ENCODE measurements around the gene FBP2. TPM values are rescaled to one million over a fixed set of nuclear protein-coding genes. Genes with fewer than 3 reads are reported as not detected.

Gene FBP2
- total and polyA plus RNA-seq, 5 donors = 0.23 TPM; not detected in 4

DNA sequence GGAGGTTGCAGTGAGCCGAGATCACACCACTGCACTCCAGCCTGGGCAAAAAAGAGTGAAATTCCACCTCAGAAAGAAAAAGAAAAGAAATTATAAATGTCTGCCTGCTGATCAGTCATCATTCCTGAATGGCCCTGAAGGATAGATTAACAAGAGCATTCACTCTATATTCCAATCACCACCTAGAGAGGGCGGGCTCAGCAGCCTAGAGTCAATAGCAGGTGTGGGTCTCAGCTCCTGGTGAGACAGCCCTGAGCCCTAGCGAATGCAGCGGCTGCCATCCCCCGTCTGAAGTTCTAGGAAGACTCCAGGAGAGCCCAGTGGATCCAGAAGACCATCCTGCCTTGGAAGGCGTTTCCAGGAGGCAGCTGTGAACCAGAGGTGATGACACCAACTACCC is 33.7 kb upstream of the FBP2 start:
- no peak overlapping the region for H3K27ac ChIP-seq (ENCODE audit: low read length)
- ATAC-seq = no peak
- no peak overlapping the region for H3K4me3 ChIP-seq (ENCODE audit: low read length)
- DNase-seq = no peak
- no peaks in the 10 kb centered on the region for H3K27me3 ChIP-seq (ENCODE audit: control insufficient read depth, insufficient read depth)
- no peaks in the 10 kb centered on the region for H3K9me3 ChIP-seq (ENCODE audit: control insufficient read depth, low read length)
- no peaks in the 10 kb centered on the region for H3K4me1 ChIP-seq (ENCODE audit: control insufficient read depth, insufficient read depth, low read length)
- WGBS = 90% methylated on average over 6 of the region's 6 CpGs
- intact Hi-C loops (cut with DNase I) = no loop called here

DNA sequence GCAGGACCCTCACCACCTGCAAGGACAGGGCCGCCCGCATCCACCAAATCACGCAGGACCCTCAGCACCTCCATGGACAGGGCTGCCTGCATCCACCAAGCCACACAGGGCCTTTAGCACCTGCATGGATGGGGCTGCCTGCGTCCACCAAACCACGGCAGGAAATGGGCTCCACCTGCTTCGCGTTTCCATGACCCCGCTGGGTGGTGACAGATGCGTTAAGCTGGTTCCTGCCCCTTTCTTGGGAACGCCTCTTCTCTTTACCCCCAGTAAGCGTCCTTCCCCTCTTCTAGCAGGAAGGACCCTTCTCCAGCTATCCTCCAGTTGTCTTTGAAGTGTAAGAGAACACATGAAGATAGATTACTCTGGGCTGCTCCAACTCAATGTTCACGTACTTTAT is 32.2 kb upstream of the FBP2 start:
- no peak for ATAC-seq
- Histone ChIP-seq H3K4me1 (ENCODE audit: control insufficient read depth, insufficient read depth, low read length) (no peaks in the 10 kb centered on the region), H3K4me3 (ENCODE audit: low read length) (no peak overlapping the region), H3K27me3 (ENCODE audit: control insufficient read depth, insufficient read depth) (no peaks in the 10 kb centered on the region), H3K27ac (ENCODE audit: low read length) (no peak overlapping the region), H3K9me3 (ENCODE audit: control insufficient read depth, low read length) (no peaks in the 10 kb centered on the region)
- no peak for DNase-seq
- WGBS = 73% methylated on average over 12 of the region's 12 CpGs
- intact Hi-C loops (cut with DNase I) = no loop called here

DNA sequence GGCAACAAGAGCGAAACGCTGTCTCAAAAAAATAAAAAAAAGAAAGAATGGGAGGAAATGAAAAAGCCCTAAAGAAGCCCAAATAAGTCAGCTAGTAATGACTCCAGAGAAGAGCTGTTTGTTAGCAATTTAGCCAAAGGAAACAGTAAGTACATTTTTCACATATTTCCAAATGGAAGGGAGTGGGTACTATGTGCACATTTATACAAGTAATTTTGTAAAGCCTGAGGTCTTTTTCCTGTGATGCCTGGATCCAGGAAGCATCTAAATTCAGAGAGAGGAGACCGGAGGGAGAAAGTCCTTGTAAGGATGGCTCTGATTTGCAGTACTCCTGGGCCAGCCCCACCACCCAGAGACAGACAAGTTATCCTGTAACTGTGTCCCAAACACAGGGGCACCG is 31.0 kb upstream of the FBP2 start:
- Histone ChIP-seq H3K9me3 (ENCODE audit: control insufficient read depth, low read length) (no peaks in the 10 kb centered on the region), H3K27ac (ENCODE audit: low read length) (no peak overlapping the region), H3K27me3 (ENCODE audit: control insufficient read depth, insufficient read depth) (no peaks in the 10 kb centered on the region), H3K4me3 (ENCODE audit: low read length) (no peak overlapping the region), H3K4me1 (ENCODE audit: control insufficient read depth, insufficient read depth, low read length) (no peaks in the 10 kb centered on the region)
- WGBS = 56% methylated on average over 4 of the region's 4 CpGs
- ATAC-seq (no peak), DNase-seq (no peak)
- intact Hi-C loops (cut with DNase I) = no loop called here

DNA sequence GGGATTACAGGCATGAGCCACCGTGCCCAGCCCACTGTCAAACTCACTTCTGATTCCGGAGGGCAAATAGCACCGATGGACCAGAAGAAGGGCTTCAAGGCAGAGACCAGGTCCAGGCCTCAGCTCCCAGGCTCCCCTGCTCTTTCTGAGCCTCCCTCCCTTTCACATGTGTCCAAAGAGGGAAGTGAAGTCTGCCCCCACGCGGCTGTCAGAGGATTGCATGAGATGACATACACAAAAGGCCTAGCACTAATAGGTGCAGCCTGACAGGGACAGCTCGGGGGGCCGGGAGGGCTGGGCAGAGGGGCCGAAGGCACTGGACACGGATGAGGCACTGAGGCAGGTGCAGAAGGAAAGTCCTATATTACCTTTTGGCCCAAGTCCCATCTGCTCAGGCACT is 29.6 kb upstream of the FBP2 start:
- DNase-seq (peak in 2 of 3 donors; percentile 64 to 66), ATAC-seq (no peak)
- Histone ChIP-seq H3K4me3 (ENCODE audit: low read length) (no peak overlapping the region), H3K27me3 (ENCODE audit: control insufficient read depth, insufficient read depth) (no peaks in the 10 kb centered on the region), H3K9me3 (ENCODE audit: control insufficient read depth, low read length) (no peaks in the 10 kb centered on the region), H3K27ac (ENCODE audit: low read length) (no peak overlapping the region), H3K4me1 (ENCODE audit: control insufficient read depth, insufficient read depth, low read length) (peaks cover 3% of the 10 kb centered on the region)
- intact Hi-C loops (cut with DNase I) = no loop called here
- 72% methylated on average over 9 of the region's 9 CpGs for WGBS

DNA sequence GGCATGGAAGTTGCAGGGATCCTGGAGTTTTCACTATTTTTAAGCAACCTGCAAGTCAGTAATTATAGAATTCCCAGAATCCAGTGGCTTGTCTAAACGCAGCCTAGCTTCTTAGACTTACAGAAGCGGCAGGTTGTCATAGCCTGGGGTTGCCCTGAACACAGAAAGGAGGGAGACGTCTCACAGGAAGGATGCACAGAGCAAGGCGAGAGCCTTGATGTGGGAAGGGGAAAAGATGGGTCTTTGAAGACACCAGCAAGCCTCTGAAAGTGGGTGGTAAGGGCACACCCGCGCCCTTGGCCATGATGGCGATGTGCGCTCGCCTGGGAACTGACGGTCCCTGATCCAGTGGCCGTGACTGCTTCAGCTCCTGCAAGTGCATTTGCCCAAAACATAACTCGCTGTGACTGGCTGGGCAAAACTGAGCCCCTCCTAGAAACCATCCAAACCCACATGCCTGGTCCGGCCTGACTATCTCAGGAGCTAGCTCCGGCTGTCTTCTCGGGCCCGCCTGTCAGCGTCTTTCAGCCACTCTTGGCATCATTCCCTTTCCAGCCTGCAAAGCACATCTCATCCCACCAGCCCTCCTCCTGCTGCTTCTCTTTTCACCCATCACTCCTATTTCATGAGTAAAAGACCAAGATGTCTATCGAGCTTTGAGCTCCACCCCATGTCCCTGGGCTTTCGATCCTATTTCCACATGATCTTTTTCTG is 28.6 kb upstream of the FBP2 start:
- H3K27ac ChIP-seq (ENCODE audit: low read length) = no peak overlapping the region
- DNase-seq (no peak), ATAC-seq (no peak)
- no peak overlapping the region for H3K4me3 ChIP-seq (ENCODE audit: low read length)
- no peaks in the 10 kb centered on the region for H3K9me3 ChIP-seq (ENCODE audit: control insufficient read depth, low read length)
- intact Hi-C loops (cut with DNase I) = no loop called here
- H3K27me3 ChIP-seq (ENCODE audit: control insufficient read depth, insufficient read depth) = no peaks in the 10 kb centered on the region
- H3K4me1 ChIP-seq (ENCODE audit: control insufficient read depth, insufficient read depth, low read length) = peaks cover 3% of the 10 kb centered on the region
- 79% methylated on average over 19 of the region's 19 CpGs for WGBS

DNA sequence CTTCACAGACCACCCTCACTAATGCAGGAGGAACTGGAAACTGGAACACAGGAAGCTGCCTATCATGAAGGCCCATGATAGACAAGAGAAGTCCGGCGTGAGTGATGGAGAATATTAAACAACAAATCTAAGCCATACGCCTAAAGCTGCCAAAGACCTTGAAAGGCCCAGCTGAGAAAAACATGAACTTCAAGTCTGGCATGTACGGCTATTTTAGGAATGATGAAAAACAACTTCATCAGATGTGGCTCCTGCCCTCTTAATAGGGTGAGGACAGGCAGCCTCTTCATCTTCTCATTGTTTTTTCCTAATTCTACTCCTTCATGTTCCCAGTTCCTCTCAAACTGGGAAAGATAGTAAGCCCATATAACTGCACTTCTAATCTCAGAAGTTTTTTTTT is 25.4 kb upstream of the FBP2 start:
- no peak overlapping the region for H3K4me3 ChIP-seq (ENCODE audit: low read length)
- ATAC-seq (no peak), DNase-seq (no peak)
- H3K27me3 ChIP-seq (ENCODE audit: control insufficient read depth, insufficient read depth) = no peaks in the 10 kb centered on the region
- WGBS = 37% methylated on average over 4 of the region's 4 CpGs
- intact Hi-C loops (cut with DNase I) = no loop called here
- H3K27ac ChIP-seq (ENCODE audit: low read length) = no peak overlapping the region
- no peaks in the 10 kb centered on the region for H3K9me3 ChIP-seq (ENCODE audit: control insufficient read depth, low read length)
- H3K4me1 ChIP-seq (ENCODE audit: control insufficient read depth, insufficient read depth, low read length) = peaks cover 3% of the 10 kb centered on the region

DNA sequence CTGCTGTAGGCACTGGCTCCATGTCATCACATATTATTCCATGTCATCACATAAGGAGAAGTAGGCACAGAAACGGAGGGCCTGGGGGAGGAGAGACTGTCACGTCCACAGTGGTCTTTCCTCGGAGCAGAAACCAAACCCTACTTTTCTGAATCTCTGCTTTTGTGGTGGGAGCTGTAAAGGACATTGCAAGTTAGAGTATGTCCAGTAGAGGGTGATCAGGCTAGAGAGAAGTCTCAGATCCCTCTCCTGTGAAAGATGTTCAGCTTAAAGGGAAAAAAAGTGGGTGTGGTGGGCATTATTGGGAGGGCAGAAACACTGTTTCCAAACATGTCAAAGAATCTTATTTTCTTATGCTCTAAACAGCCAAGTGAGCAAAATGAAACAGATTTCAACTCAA is 19.4 kb upstream of the FBP2 start:
- Histone ChIP-seq H3K4me3 (ENCODE audit: low read length) (no peak overlapping the region), H3K9me3 (ENCODE audit: control insufficient read depth, low read length) (no peaks in the 10 kb centered on the region), H3K27me3 (ENCODE audit: control insufficient read depth, insufficient read depth) (no peaks in the 10 kb centered on the region), H3K27ac (ENCODE audit: low read length) (no peak overlapping the region), H3K4me1 (ENCODE audit: control insufficient read depth, insufficient read depth, low read length) (no peaks in the 10 kb centered on the region)
- 80% methylated on average over 3 of the region's 3 CpGs for WGBS
- ATAC-seq (no peak), DNase-seq (no peak)
- intact Hi-C loops (cut with DNase I) = no loop called here

DNA sequence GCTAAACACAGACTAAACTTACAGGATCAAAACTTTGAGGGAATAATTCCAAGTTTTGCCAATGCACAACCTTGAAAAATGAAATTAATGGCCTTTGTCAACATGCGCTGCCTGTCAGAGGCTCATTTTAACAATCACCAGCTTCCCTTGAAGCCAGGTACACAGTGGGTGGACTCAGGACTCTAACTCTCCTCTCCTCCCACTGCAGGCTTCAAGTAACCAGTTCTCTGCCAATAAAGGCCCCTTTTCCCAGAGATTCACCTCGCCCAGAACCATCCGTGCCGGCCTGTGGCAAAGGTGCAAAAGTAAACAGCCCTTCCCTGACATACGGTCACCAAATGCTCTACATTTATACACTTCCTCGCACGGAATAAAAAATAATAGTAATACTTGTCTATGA is 18.4 kb upstream of the FBP2 start:
- DNase-seq = no peak
- no peaks in the 10 kb centered on the region for H3K27me3 ChIP-seq (ENCODE audit: control insufficient read depth, insufficient read depth)
- no peaks in the 10 kb centered on the region for H3K4me1 ChIP-seq (ENCODE audit: control insufficient read depth, insufficient read depth, low read length)
- ATAC-seq = no peak
- no peak overlapping the region for H3K27ac ChIP-seq (ENCODE audit: low read length)
- no peaks in the 10 kb centered on the region for H3K9me3 ChIP-seq (ENCODE audit: control insufficient read depth, low read length)
- H3K4me3 ChIP-seq (ENCODE audit: low read length) = no peak overlapping the region
- intact Hi-C loops (cut with DNase I) = no loop called here
- 91% methylated on average over 7 of the region's 7 CpGs for WGBS

DNA sequence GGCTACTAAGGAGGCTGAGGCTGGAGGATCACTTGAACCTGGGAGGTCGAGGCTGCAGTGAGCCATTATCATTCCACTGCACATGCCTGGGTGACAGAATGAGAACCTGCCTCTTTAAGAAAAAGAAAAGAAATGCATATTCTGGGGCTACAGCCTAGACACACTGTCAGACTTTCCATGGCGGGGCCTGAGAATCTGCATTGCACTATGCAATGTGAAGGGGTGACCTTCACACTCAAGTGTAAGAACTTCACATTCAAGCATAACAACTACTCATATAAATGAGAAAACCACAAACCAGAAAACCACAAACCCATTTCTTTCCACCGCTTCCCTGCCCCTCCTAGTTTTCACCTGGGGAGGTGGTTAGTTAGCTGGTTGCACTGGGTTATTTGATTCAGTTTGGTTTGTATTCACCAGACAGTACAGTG is 18.0 kb upstream of the FBP2 start:
- Histone ChIP-seq H3K27ac (ENCODE audit: low read length) (no peak overlapping the region), H3K9me3 (ENCODE audit: control insufficient read depth, low read length) (no peaks in the 10 kb centered on the region), H3K4me1 (ENCODE audit: control insufficient read depth, insufficient read depth, low read length) (no peaks in the 10 kb centered on the region), H3K4me3 (ENCODE audit: low read length) (no peak overlapping the region), H3K27me3 (ENCODE audit: control insufficient read depth, insufficient read depth) (no peaks in the 10 kb centered on the region)
- WGBS = 92% methylated on average over 3 of the region's 3 CpGs
- DNase-seq (no peak), ATAC-seq (no peak)
- intact Hi-C loops (cut with DNase I) = no loop called here

DNA sequence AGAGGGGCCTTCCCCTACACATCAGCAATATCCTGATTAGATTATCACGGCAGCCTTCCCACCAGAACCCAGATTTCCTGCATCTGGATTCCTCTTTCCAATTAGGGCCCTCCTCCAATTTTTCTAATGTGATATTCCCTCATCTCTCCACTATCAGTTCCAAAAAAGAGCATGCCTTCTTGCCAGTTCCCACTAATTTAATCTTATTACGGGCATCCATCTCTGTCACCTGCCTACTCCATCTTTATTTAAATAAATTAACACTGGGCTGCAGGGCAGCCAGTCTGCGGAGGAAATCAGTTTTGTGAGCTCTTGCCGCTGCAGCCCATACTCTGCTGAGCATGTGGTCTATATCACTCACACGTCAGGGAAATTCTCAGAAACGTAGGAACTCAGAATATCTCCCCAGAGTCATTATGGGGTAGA is 16.6 kb upstream of the FBP2 start:
- no peak for DNase-seq
- H3K9me3 ChIP-seq (ENCODE audit: control insufficient read depth, low read length) = no peaks in the 10 kb centered on the region
- H3K4me1 ChIP-seq (ENCODE audit: control insufficient read depth, insufficient read depth, low read length) = no peaks in the 10 kb centered on the region
- no peak overlapping the region for H3K4me3 ChIP-seq (ENCODE audit: low read length)
- 24% methylated on average over 6 of the region's 6 CpGs for WGBS
- peak in 1 of 2 donors; percentile 47 for ATAC-seq
- H3K27me3 ChIP-seq (ENCODE audit: control insufficient read depth, insufficient read depth) = no peaks in the 10 kb centered on the region
- no peak overlapping the region for H3K27ac ChIP-seq (ENCODE audit: low read length)
- intact Hi-C loops (cut with DNase I) = no loop called here

DNA sequence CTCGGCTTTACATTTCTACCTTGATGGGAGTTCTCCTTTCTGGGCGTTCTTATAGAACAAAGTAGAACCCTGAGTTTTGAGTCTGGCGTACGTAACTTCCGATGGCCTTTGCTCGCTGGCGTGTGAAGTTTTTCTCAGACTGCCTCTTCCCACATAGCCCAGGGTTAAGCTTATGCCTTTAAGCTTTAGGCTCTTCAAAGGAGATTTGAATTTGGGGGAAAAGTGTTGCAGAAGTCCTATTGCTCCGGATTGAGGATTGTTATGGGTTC is 13.7 kb upstream of the FBP2 start:
- intact Hi-C loops (cut with DNase I) = no loop called here
- H3K4me1 ChIP-seq (ENCODE audit: control insufficient read depth, insufficient read depth, low read length) = no peaks in the 10 kb centered on the region

More for the DNA sequence above, 13.7 kb upstream of the FBP2 start:
- Histone ChIP-seq H3K9me3 (ENCODE audit: control insufficient read depth, low read length) (no peaks in the 10 kb centered on the region), H3K27me3 (ENCODE audit: control insufficient read depth, insufficient read depth) (no peaks in the 10 kb centered on the region), H3K4me3 (ENCODE audit: low read length) (no peak overlapping the region), H3K27ac (ENCODE audit: low read length) (no peak overlapping the region)
- 94% methylated on average over 8 of the region's 8 CpGs for WGBS
- no peak for ATAC-seq
- DNase-seq = no peak

All from right cardiac atrium (tissue), 5 donors.